H1 (cell line): ENCODE measurements around the gene NCK2.

Source experiments
- POLR2A ChIP-seq, 2 experiments: IDR thresholded peaks; 1 replicate in 1 of 2; 2 replicates in 1 of 2; pipeline ENCODE4 v1.6.1; 2011; ENCODE audit warnings: low read depth in 2 of 2, low read length in 2 of 2, mild to moderate bottlenecking in 2 of 2; ENCODE audit errors: control extremely low read depth in 1 of 2
- SUZ12 ChIP-seq: fragments of 200-600 bp; sonication (generic); IDR thresholded peaks from 2 replicates; pipeline ENCODE4 v1.6.1; 2012; ENCODE audit warnings: mild to moderate bottlenecking, inconsistent platforms, low read length, moderate library complexity, mixed read lengths
- TF ChIP-seq, protein P1 (sequence below): IDR thresholded peaks from 2 replicates; pipeline ENCODE4 v1.6.1; 2011; ENCODE audit warnings: low read length, improper control_type of control experiment

DNA sequence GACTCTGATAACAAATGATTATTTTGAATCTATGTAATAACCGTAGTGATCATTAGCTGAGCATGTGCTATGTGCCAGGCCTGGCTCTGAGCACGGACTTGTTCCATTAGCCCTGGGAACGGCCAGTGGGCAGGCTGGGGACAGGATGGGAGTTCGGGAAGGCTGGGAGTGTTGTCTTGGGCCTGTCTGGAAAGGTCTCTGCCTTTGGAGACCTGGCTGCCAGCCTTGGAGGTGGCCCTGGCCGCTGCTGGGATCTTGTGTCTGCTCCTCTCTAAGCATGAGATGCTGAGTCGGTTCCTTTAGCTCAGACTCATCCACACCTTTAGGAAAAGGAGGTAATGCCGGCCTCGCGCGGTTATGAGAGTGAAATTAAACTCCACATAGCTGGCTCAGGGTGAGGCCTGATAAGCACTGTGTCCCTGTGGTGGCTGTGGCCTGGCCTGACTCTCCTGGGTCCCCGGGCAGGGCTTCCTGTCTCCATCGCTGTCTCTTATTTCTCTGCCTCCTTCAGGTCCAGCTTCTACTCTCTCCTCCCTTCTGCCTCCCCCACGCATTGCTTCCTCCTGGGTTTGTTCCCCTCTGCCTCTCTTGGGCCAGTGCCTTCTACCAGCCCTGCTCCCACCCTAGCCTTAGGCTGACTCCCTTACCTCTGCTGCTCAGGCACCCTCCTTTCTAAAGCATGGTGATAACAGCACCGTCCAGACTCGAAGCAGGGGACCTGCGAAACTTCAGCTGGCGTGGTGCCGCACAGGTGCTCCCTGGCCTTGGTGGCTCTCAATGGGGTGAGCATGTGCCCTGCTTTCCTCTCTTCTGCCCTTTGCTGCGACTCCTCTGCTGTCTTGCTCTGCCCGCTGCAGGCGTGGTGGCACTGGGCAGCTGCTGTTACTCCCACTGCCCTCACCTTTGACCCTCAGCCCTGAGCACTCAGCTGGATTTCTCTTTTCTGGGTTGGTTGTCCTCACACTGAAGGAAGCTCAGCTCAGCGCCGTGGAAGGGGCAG lies 41.8 kb downstream of the NCK2 start:
- TF ChIP-seq POLR2A (IDR thresholded peaks at IDR 0.05; ENCODE audit: control extremely low read depth in 1 of 2, low read depth in 2 of 2, low read length in 2 of 2) (no peak), SUZ12 (no peak)
- TF ChIP-seq, protein P1, sequence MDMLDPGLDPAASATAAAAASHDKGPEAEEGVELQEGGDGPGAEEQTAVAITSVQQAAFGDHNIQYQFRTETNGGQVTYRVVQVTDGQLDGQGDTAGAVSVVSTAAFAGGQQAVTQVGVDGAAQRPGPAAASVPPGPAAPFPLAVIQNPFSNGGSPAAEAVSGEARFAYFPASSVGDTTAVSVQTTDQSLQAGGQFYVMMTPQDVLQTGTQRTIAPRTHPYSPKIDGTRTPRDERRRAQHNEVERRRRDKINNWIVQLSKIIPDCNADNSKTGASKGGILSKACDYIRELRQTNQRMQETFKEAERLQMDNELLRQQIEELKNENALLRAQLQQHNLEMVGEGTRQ, result no peak
